Erythroblast (primary cell): Measurements from ENCODE around the gene TENM4.

Experiments used
- GATA1 ChIP-seq: IDR thresholded peaks from 2 replicates; pipeline ENCODE4 v1.6.1; 2011; ENCODE audit warnings: low read depth, mild to moderate bottlenecking, control low read depth, low read length, moderate library complexity
- POLR2A ChIP-seq: IDR thresholded peaks from 2 replicates; pipeline ENCODE4 v1.6.1; 2011; ENCODE audit warnings: mild to moderate bottlenecking, low read length

DNA sequence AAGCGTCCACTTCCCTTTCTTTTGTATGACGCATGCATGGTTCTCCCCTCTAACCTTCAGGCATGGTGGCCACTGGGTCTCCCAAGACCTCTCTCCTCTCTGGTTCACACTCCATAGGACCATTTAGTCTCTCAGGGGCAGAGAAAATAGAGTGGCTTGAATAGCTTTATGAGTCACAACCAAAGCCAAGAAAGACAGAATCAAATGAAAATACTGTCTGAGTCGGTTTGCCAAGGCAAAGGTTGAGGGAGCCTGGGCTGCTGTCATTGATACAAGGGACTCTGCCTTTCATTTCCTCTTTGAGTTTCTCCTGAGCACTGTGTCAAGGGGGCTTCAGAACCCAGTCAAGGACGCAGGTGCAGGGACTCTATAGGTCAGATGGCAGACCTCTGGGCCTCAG, 44.2 kb downstream of the TENM4 start:
- TF ChIP-seq POLR2A, result no peak
- TF ChIP-seq GATA1, result no peak
